NCI-H2029 treated with DMSO at 0.1 percent for 48 hours (cell line): ENCODE results near the gene FRRS1.

Experiments
- DNase-seq: peaks from one replicate; lab custom pipeline; 2025; lab: John Stamatoyannopoulos, UW

The FRRS1 gene

DNA sequence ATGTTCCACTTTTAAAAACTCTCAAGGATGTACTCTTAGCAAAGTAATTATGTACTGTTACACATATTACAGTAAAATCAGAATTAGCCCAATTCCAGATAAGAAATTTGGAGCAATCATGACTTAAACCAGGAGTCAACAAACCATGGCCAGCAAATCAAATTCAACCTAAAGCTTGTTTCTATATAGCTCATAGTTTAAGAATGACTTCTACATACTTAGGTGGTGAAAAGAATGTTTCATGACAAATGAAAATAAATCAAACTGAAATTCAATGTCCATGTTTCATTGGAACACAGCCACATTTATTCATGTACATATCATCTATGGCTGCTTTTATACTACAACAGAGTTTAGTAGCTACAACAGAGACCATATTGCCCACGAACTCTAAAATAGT, 35.1 kb downstream of the FRRS1 start:
- DNase-seq, result no peak

DNA sequence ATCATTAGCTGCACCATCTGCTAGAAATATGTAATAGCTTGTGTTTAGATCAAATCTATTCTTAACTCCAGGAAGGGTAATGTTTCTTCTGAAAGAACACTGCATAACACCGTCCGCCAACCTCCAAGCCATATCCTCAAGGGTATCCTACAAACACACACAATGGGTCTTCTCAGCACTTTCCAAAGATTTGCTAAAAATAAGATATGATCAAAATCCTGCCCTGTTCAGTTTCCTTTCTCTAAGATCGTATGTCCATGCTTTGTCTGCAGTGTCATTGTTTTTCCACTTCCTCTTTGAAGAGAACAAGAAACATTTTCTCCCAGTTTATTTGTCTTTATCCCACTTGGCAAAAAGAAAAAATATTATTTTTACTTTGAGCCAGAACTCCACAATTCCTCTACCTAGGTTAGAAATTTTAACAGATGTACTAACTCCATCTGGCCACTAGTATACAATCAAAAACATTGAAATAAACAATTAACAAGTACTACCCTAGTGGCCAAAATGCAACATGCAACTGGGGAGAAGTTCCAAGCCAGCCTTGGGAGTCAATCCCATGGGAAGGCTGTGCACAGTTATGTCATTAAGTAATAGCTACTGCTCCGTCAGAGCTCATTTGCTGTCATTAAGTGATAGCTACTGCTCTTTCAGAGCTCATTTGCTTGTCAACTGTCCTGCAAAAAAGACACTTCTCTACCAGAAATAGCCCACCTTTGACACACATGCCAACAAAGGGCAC, 37.8 kb downstream of the FRRS1 start:
- DNase-seq, result no peak

DNA sequence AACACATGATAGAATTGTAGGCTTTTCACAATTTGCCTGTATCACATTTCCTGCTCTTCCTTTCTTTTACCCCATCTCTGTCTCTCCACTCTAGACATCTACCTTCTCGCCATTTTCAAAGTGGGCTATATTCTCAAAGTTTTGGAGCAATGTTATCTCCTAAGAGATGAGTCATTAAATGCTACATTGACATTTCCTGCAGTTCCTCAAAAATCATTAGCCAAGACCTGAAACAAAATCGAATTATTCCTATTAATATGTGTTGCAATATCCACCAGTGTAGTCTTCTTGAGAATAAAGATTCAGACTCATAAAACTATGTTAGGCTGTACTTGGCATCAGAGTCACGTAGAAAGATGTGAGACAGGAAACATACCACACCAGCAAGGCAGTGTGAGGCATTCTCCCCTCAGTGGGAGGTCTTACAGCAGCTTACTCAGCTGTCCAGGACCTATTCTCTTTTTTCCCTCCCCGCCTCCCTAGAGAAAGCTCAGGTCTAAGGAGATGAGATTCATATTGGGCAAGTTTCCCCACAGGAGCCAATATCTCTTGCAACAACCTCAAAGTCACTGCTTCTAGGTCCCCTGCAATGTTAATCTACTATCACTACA, 38.8 kb downstream of the FRRS1 start:
- DNase-seq, result no peak

DNA sequence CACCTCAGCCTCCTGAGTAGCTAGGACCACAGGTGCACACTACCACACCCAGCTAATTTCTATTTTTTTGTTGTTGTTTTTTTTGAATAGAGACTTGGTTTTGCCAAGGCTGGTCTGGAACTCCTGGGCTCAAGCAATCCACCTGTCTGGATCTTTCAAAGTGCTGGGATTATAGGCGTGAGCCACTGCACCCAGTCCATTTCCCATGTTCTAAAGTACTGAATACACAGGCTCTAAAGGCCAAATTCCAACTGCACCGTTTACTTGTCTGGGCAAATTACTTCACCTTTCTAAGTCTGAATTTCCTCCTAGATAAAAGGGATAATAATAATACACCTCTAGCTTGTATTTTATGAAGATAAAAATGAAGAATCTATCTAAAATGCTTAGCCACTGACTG, 39.6 kb downstream of the FRRS1 start:
- no peak for DNase-seq

DNA sequence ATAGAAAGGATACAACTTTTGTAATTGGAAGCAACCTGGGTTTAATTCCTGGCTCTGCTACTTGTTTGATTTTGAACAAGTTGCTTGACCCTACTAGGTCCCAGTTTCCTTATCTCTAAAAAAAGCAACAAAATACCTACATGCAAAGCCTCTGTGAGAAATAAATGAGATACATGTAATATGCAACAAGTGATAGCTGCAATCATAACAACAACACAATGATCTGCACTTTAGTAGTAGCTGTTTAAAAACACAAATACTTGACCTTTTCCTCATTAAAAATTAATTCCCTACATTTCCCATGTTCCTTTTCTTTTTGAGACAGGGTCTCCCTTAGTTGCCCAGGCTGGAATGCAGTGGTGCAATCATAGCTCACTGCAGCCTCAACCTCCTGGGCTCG, 40.0 kb downstream of the FRRS1 start:
- no peak for DNase-seq

DNA sequence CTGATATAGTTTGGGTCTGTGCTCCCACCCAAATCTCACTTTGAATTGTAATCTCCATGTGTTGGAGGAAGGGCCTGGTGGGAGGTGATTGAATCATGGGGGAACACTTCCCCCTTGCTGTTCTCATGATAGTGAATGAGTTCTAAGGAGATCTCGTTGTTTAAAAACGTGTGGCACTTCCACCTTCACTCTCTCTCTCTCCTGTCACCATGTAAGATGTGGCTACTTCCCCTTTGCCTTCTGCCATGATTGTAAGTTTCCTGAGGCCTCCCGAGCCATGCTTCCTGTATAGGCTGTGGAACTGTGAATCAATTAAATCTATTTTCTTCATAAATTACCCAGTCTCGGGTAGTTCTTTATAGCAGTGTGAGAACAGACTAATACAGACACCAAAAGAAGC, 40.4 kb downstream of the FRRS1 start:
- no peak for DNase-seq

DNA sequence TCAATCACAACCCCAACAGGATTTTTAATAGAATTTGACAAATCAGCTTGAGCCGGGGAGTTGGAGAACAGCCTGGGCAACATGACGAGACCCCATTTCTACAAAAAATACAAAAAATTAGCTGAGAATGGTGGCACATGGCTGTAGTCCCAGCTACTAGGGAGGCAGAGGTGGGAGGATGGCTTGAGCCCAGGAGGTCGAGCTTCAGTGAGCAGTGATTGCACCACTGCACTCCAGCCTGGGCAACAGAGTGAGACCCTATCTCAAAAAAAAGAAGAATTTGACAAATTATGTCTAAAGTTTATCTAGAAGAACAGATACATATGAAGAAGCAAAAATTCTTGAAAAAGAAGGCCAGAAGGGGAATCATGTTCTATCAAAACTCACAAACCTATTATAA, 43.2 kb downstream of the FRRS1 start:
- DNase-seq, result no peak

DNA sequence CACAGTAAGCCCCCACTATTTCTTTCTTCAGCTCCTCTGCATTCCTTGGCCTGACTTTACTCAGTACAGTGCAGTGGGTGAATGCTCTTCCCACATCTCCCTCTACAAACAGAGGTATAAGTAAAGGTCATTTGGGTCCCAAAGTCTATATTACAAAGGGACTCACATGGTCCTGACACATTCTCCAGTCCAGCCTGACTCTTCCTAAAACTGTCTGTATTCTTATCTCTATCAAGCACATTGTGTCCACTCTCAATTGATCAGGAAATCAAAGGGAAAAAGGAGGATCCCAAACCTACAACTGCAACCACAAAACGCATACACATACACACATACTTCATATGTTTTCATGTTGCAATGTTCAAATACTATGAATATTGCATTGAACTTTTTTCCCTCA, 49.4 kb downstream of the FRRS1 start:
- no peak for DNase-seq

DNA sequence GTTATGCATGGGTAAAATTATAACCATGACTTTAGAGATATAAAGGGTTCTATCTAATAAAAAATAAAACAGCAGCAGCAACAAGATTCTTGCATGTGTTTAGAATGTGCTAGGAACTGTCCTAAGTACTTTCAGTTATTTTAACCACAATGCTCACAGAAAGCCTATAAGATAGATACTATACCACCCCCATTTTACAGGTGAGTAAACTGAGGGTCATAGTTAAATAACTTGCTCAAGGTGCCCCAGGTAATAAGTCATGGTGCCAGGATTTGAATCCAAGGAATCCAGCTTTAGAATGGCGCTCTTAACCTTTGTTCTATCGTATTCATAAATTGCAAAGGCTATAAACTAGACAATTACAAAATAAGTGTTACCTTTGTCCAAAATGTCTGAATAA, 53.4 kb downstream of the FRRS1 start:
- DNase-seq, result no peak

DNA sequence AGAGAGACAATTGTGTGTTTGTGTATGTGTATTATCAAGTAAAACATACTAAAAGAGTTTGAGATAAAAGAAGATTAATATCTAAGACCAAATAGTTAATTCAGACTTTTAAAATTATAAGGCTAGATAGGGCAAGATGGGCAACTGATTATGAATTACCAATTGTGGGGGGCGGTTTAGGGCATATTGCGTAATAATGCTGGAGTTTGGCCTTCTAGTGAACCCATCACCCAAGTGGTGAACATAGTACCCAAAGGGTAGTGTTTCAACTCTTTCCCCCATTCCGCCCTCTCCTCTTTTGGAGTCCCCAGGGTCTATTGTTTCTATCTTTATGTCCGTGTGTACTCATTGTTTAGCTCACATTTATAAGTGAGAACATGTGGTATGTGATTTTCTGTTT, 55.4 kb downstream of the FRRS1 start:
- no peak for DNase-seq

DNA sequence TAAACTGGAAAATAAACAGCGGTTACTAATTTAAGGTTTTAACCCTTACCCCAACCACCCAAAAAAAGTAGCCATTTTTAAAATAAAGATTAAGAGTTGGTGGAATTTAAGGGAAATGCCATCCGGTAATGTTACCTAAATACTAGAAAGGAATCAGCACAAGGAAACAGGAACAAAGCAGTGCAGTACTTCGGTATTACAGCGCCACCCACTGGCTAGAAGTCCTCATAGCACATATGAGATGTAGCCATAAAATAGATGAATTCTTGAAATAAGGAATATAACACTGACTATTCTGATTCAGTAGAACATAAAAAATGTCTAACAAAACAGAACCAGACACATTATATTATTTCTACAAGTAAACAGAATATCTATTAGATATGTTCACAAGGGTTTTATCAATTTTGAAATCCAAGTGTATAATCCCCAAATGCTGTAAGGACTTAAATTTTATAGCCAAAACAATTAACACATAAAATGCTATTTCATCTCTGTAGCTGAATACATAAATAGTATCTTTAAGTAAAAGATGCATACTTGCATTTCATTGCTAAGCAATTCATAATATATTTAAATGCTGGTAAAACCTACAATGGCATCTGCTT, 58.8 kb downstream of the FRRS1 start:
- DNase-seq, result peak; percentile 84

DNA sequence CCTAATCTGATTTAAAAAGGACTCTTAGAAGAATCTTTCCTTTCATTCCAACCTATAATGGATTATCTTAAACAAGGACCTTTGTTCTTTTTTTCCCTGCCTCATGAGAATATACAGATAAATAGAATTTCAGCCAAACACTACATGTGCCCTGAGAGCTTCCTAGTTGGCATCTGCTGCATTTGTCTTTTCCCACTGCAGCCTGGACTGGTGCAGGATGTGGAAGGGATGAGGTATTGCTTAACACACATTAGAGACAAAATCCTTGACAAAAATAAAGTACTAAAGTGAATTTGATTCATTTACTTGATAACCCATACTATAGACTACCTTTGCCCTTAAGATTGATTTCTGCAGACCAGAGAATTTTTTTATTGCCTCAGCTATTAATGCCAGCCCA, 61.0 kb downstream of the FRRS1 start:
- no peak for DNase-seq

DNA sequence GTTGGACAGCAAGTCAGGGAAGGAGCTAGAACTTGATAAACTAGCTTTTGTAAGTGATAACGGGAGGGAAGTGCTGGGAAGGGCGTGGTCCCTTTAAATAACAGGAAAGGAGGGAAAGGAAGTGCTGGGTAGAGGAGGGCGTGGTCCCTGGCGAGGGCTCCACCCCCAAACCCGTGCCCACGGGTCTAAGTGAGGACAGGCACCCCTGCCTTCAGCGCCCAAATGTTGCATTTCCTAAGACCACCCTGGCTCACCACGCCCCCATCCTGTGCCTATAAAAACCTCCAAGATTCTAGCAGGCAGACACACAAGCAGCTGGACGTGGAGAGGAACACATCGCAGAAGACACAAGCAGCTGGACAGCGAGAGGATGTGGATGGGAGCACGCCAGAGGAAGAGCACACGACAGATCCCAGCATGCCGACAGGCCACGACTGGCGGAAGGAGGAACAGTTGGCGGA, 62.0 kb downstream of the FRRS1 start:
- DNase-seq, result peak; percentile 43

DNA sequence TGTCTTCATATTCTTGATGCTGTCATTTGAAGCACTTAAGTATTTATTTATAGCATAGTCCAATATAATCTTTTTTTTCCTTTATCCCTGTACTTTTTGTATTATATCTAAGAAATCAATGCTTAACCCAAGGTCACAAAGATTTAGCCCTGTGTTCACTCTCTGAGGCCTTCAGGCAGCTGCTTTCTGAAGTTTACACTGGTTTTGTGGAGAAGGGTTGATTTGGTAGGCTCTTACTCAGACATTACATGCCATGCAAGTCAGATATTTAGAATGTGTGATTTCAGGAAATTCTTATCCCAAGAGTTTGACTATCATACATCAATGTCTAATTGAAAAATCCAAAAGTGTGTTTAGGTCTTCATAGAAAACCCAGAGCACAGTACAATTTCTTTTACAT, 64.2 kb downstream of the FRRS1 start:
- no peak for DNase-seq

DNA sequence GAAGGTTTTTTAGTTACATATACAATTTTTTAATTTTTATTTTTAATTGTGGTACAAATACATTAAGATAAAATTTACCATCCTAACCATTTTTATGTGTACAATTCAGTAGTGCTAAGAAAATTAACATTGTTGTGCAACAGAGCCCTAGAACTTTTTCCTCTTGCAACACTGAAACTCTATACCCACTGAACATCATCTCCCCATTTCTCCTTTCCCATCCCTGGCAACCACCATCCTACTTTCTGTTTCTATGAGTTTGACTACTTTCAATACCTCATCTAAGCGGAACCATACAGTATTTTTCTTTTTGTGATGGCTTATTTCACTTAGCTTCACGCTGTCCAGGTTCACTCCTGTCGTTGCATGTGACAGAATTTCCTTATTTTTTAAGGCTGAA, 66.4 kb downstream of the FRRS1 start:
- no peak for DNase-seq

DNA sequence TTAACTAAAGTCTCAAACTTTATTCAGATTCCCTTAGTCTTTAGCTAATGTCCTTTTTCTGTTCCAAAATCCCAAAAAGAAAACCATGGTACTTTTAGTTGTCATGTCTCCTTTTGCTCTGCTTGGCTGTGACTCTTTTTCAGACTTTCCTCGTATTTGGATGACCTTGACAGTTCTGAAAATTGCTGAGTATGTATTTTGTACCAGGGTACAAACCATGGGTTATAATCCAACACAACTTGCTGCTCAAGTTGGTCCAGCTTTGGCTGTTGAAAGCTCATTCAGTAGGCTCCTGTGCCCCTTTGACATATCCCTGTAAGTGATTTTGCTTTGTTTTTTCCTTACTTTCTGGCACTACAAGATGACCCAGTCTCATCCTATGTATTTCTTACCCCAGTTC, 68.9 kb downstream of the FRRS1 start:
- DNase-seq, result no peak

DNA sequence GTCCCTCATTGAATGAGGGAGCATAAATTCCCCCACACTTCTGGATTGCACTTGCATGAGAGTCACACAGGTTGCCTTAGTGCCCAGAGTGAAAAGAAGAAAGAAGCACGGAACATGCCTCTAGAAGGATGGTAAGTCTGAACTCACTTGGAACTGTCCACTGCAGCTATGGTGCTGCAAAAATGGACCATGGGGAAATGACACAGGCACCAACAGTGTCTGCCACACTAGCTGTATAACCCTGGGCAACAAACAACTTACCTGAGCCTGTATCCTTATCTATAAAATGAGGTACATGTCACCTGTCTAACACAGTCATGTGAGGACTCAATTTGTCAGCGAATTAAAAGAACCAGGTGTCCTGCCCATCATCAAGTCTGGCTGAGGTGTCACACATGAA, 69.8 kb downstream of the FRRS1 start:
- DNase-seq, result no peak

DNA sequence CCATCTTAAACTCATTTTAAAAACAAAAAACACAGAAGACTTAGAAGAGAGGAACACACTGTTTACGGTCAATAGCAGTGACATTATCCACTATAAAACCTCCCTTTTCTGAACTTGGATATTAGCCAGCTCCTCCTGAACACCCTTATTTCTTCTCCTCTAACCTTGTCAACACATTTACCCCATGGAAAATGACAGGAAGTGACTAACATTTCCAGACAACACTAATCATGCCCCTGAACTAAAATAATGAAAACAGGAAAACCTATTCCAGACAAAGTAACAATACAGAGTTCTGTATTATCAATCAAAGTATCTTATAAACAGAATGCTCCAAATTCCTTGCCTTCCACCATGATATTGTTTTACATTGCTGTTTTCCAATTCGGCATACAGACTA, 75.3 kb downstream of the FRRS1 start:
- no peak for DNase-seq

DNA sequence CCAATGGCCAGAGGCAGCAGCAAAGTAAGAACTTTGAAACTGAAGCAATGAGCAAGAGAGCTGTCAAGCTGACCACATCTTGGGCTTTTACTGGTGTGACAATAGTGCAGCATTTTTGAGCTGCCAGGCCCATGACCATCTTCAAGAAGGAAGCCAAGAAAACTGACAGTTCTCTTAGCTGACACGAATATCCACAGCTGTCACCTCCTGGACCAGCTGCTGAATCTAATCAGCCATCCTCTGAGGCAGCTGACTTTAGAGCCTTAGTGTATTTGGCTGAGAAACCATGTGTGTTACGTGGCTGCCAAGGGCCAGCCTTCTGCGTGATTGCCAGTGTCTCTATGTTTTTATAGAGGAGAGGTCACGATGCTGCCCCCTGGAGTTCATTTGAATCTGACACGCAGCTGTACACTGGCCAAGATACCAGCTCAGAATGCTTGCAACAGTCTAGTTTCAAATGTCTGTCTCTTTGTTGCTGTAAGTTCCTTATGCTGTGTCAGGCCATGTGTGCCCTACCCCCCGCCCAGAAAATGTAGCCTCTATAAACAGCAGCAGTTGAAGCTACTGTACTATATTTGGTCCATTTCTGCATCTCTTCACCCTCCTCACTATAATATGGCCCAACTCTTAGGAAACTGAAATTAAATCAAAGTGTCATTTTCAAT, 80.8 kb downstream of the FRRS1 start:
- DNase-seq, result peak; percentile 73

DNA sequence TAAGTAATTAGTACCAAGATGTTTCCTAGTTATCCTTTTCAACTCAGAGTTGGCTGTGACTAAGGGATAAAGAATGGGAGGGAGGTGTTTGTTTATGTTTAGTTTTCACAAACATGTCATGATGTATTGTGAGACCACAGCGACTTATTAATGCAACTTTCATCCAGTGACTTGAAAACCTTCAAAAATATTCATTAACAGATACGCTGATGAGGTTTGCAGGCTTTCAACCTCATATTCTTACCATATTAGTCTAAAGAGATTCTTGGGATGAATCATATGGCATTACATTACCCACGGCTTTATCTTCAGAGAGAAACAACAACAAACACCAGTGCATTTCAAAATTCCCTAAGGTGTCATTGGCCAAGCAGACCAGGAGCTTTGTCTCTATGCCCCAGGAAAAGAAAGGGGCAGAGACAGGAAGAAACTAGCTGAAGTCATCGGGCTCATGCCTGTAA, 84.1 kb downstream of the FRRS1 start:
- DNase-seq, result no peak

DNA sequence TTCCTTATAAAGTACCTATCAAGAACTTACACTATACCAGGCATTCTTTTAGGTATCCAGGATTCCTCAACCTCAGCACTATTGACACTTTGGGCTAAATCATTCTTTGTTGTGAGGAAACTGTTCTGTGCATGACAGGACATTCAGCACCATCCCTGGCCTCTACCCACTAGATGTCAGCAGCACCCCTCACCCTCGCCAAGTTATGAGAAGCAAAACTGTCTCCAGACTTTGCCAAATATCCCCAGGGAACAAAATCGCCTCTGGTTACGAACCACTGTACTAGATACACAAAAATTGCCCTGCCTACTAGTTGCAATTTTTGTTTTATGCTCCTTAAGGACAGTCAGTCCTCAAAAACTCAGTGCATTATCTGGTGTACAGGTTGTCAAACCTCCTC, 84.9 kb downstream of the FRRS1 start:
- no peak for DNase-seq

DNA sequence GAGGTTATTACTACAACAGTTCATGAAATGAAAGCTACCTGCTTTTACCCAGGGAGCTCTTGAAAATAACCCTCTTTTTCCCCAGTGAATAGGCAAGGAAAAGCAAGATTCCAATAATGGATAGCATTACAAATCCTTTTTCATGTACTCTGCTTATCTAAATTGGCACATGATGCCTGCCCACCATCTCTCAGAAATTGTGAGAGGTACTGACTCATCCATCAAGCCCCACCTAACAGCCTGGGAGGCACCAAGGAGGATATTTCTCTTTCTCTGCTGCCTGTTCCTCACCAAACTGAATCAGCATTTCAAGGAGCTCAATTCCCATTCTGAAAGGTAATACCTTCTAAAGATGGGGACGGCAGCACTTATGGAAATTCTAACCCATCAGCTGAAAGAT, 86.2 kb downstream of the FRRS1 start:
- DNase-seq, result no peak

DNA sequence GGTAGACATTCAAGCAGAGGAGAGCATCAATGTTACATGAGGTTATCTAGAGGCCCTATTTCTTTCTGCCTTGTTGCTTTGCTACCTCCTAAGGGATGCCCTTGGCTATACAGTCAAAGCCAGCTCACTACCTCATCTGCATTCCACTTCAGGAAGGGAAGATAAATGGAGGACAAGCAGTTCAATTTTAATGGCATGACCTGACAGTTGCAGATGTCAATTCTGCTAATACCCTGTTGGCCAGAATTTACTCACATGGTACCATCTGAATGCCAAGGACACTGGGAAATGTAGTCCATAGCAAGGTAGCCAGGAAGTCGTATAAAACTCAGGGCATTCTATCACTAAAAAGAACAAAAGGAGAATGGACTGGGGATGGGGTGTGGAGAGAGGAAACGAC, 89.0 kb downstream of the FRRS1 start:
- DNase-seq, result no peak
